ENCODE measurements around the gene TRIM6. TPM values are rescaled to one million over a fixed set of nuclear protein-coding genes. Genes with fewer than 3 reads are reported as not detected.

TRIM6 gene
- total and polyA plus RNA-seq, 10 donors = 0.72 to 6.1 (median 2.8) TPM

- intact Hi-C loops (cut with DNase I; ENCODE audit: low total_unique reads) = no loop called here
- H3K9me3 ChIP-seq = no peaks in the 10 kb centered on the region
- peak overlapping the region in 2 of 8 donors; percentile 37 to 50 for H3K27ac ChIP-seq
- no peaks in the 10 kb centered on the region for H3K36me3 ChIP-seq
- no peaks in the 10 kb centered on the region for H3K4me1 ChIP-seq
- TF ChIP-seq POLR2AphosphoS5 (IDR thresholded peaks at IDR 0.05) (peak in 1 of 3 donors; percentile 6), CTCF (IDR thresholded peaks at IDR 0.05 in 8 of 11, conservative IDR thresholded peaks at IDR 0.05 in 3 of 11) (no peak)
- 39 to 51% (median 44%) methylated on average over 5 of the region's 5 CpGs for WGBS, 5 donors
- H3K4me3 ChIP-seq = no peak overlapping the region
- DNase-seq = no peak
- H3K27me3 ChIP-seq (replicated peaks in 1 of 7) = no peaks in the 10 kb centered on the region
Measured at GRCh38 chr11:5610446-5610845, 14.0 kb downstream of the TRIM6 start.

- Histone ChIP-seq H3K9me3 (no peaks in the 10 kb centered on the region), H3K4me1 (no peaks in the 10 kb centered on the region), H3K27me3 (replicated peaks in 1 of 7) (no peaks in the 10 kb centered on the region), H3K27ac (no peak overlapping the region), H3K36me3 (no peaks in the 10 kb centered on the region), H3K4me3 (no peak overlapping the region)
- DNase-seq = no peak
- TF ChIP-seq CTCF (IDR thresholded peaks at IDR 0.05 in 8 of 11, conservative IDR thresholded peaks at IDR 0.05 in 3 of 11) = no peak
- TF ChIP-seq POLR2AphosphoS5 (IDR thresholded peaks at IDR 0.05) = no peak
- no peak for TF ChIP-seq POLR2A (IDR thresholded peaks at IDR 0.05)
- intact Hi-C loops (cut with DNase I; ENCODE audit: low total_unique reads) = no loop called here
- 91 to 97% (median 93%) methylated on average over 11 of the region's 11 CpGs for WGBS, 5 donors
Measured at GRCh38 chr11:5611627-5612026, 15.2 kb downstream of the TRIM6 start.

- Histone ChIP-seq H3K27ac (no peak overlapping the region), H3K4me1 (peaks cover 0 to 4% (median 2%) of the 10 kb centered on the region in 6 donors), H3K36me3 (no peaks in the 10 kb centered on the region), H3K27me3 (replicated peaks in 1 of 7) (no peaks in the 10 kb centered on the region), H3K9me3 (no peaks in the 10 kb centered on the region), H3K4me3 (no peak overlapping the region)
- no peak for TF ChIP-seq POLR2AphosphoS5 (IDR thresholded peaks at IDR 0.05)
- TF ChIP-seq CTCF (IDR thresholded peaks at IDR 0.05 in 8 of 11, conservative IDR thresholded peaks at IDR 0.05 in 3 of 11) = no peak
- no peak for TF ChIP-seq POLR2A (IDR thresholded peaks at IDR 0.05)
- DNase-seq = no peak
- WGBS, 5 donors = 82 to 94% (median 89%) methylated on average over 3 of the region's 3 CpGs
- intact Hi-C loops (cut with DNase I; ENCODE audit: low total_unique reads) = no loop called here
Measured at GRCh38 chr11:5618807-5619206, 22.4 kb downstream of the TRIM6 start.

GRCh38 chr11:5620651-5621521, 24.4 kb downstream of the TRIM6 start:
- no peak for DNase-seq
- Histone ChIP-seq H3K9me3 (no peaks in the 10 kb centered on the region), H3K27ac (peak overlapping the region in 2 of 8 donors; percentile 8 to 15), H3K4me3 (no peak overlapping the region), H3K36me3 (no peaks in the 10 kb centered on the region), H3K4me1 (peaks cover 4 to 23% (median 17%) of the 10 kb centered on the region in 6 donors), H3K27me3 (replicated peaks in 1 of 7) (no peaks in the 10 kb centered on the region)
- intact Hi-C loops (cut with DNase I; ENCODE audit: low total_unique reads) = loop anchor here (10.0 kb wide), 1 partner anchor 74 kb away; no protein-coding TSS in a partner anchor
- TF ChIP-seq POLR2A (IDR thresholded peaks at IDR 0.05) = no peak
- TF ChIP-seq CTCF (IDR thresholded peaks at IDR 0.05 in 8 of 11, conservative IDR thresholded peaks at IDR 0.05 in 3 of 11) = no peak
- TF ChIP-seq POLR2AphosphoS5 (IDR thresholded peaks at IDR 0.05) = no peak
- 72 to 79% (median 73%) methylated on average over 3 of the region's 3 CpGs for WGBS, 5 donors
